ENCODE measurements around the gene NUDT2.

The NUDT2 gene

DNA sequence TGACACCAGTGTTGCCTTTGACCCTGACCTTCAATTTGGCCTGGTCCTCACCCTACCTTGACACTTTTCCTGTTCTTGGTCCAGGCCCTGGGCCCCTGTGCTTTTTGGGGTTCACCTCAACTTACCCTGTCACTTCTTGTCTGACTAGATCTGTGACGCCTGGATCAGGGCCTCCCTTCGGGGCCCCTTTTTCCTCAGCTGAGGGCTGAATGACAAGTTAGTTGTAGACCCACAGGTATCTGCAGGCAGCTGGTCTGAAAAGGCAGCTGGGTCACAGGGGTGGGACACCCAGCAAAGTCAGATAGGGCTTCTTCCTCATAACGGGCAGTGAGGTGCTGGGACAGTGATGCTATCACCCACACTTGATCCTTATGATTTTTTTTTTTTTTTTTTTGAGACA lies 57.3 kb downstream of the NUDT2 start:
- no peaks in the 10 kb centered on the region for H3K4me1 ChIP-seq (ENCODE audit: control insufficient read depth, insufficient read depth, low read length)
- no peak overlapping the region for H3K9ac ChIP-seq (ENCODE audit: low read depth, low read length)
- H3K9me3 ChIP-seq (ENCODE audit: control insufficient read depth, insufficient read depth, low read length): no peaks in the 10 kb centered on the region
- H3K27ac ChIP-seq (ENCODE audit: low read depth, low read length): no peak overlapping the region
- no peaks in the 10 kb centered on the region for H3K36me3 ChIP-seq (ENCODE audit: control insufficient read depth, insufficient read depth, low read length)
- no peak overlapping the region for H3K4me3 ChIP-seq (ENCODE audit: low read depth, low read length)
- peaks cover 13% of the 10 kb centered on the region for H3K27me3 ChIP-seq (ENCODE audit: control insufficient read depth, insufficient read depth, low read length)

DNA sequence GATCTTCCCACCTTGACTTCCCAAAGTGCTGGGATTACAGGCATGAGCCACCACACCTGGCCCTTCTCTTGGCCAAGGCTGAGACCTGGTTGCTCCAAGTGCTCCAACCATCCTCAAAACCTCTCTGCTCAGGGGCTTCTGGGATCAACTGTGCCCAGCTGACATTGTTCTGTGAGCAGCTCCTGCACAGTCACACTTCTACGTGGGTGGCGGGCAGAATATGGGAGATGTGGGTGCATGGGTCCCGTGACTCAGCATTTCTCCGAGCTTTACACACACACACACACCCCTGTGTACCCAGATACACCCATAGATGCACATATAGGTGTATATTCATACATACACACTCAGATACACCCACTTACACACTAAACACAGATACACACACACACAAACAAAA lies 57.9 kb downstream of the NUDT2 start:
- Histone ChIP-seq H3K4me3 (ENCODE audit: low read depth, low read length) (no peak overlapping the region), H3K9me3 (ENCODE audit: control insufficient read depth, insufficient read depth, low read length) (no peaks in the 10 kb centered on the region), H3K9ac (ENCODE audit: low read depth, low read length) (no peak overlapping the region), H3K36me3 (ENCODE audit: control insufficient read depth, insufficient read depth, low read length) (no peaks in the 10 kb centered on the region), H3K4me1 (ENCODE audit: control insufficient read depth, insufficient read depth, low read length) (no peaks in the 10 kb centered on the region), H3K27ac (ENCODE audit: low read depth, low read length) (no peak overlapping the region), H3K27me3 (ENCODE audit: control insufficient read depth, insufficient read depth, low read length) (peaks cover 7% of the 10 kb centered on the region; the same call in 1 of the 2 replicates)

DNA sequence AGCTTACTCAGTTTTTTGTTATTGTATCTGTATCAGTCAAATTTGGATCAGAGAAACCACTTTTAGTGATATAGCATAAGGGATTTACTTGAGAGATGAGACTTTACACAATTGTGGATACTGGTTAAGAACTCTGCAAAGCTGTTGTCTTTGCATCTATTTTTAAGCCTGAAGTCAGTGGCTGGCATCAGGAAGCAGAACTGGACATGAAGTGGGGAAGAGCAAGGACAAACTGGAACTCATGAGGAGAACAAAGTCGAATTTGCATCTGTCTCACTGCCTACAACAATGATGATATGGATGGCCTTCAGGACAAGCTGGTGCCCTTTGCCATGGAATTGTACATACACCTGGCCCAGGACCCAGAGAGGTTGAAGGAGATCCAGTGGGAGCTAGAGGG lies 63.1 kb downstream of the NUDT2 start:
- H3K9me3 ChIP-seq (ENCODE audit: control insufficient read depth, insufficient read depth, low read length): no peaks in the 10 kb centered on the region
- H3K9ac ChIP-seq (ENCODE audit: low read depth, low read length): no peak overlapping the region
- no peaks in the 10 kb centered on the region for H3K36me3 ChIP-seq (ENCODE audit: control insufficient read depth, insufficient read depth, low read length)
- H3K4me3 ChIP-seq (ENCODE audit: low read depth, low read length): no peak overlapping the region
- no peak overlapping the region for H3K27ac ChIP-seq (ENCODE audit: low read depth, low read length)
- H3K27me3 ChIP-seq (ENCODE audit: control insufficient read depth, insufficient read depth, low read length): peaks cover 2% of the 10 kb centered on the region; the same call in 1 of the 2 replicates
- no peaks in the 10 kb centered on the region for H3K4me1 ChIP-seq (ENCODE audit: control insufficient read depth, insufficient read depth, low read length)
